ENCODE measurements around the gene PODNL1.

Gene PODNL1

GRCh38 chr19:13887517-13887916 is 50.7 kb downstream of the PODNL1 start:
- DNase-seq = no peak

- DNase-seq = no peak
Measured at GRCh38 chr19:13887018-13887436, 51.2 kb downstream of the PODNL1 start.

GRCh38 chr19:13885826-13886365 is 52.3 kb downstream of the PODNL1 start:
- no peak for DNase-seq

GRCh38 chr19:13884726-13885591 is 53.3 kb downstream of the PODNL1 start:
- DNase-seq = no peak

GRCh38 chr19:13883516-13884064 is 54.6 kb downstream of the PODNL1 start:
- no peak for DNase-seq

GRCh38 chr19:13882836-13883235 is 55.4 kb downstream of the PODNL1 start:
- DNase-seq = no peak

- no peak for DNase-seq
Measured at GRCh38 chr19:13882419-13882795, 55.8 kb downstream of the PODNL1 start.

- peak; percentile 9 to 30 for DNase-seq
Measured at GRCh38 chr19:13881692-13882418, 56.4 kb downstream of the PODNL1 start.

- no peak for DNase-seq
Measured at GRCh38 chr19:13881251-13881691, 56.9 kb downstream of the PODNL1 start.

Measured in bone marrow (tissue), 2 donors.